GM18508 (cell line): Measurements from ENCODE around the gene PATL1.
"Not testable (repeated sequence)": the region's sequence is repeated elsewhere in the genome, so short reads cannot be mapped to it uniquely, and the experiment has no call there.

Source experiments
- ATAC-seq: cut with Tn5 transposase; IDR thresholded peaks from one replicate; pipeline ENCODE4 v1.9.1; 2021; ENCODE audit warnings: moderate number of reproducible peaks; ENCODE audit not compliant: insufficient read depth, unreplicated experiment

PATL1 gene, protein sequence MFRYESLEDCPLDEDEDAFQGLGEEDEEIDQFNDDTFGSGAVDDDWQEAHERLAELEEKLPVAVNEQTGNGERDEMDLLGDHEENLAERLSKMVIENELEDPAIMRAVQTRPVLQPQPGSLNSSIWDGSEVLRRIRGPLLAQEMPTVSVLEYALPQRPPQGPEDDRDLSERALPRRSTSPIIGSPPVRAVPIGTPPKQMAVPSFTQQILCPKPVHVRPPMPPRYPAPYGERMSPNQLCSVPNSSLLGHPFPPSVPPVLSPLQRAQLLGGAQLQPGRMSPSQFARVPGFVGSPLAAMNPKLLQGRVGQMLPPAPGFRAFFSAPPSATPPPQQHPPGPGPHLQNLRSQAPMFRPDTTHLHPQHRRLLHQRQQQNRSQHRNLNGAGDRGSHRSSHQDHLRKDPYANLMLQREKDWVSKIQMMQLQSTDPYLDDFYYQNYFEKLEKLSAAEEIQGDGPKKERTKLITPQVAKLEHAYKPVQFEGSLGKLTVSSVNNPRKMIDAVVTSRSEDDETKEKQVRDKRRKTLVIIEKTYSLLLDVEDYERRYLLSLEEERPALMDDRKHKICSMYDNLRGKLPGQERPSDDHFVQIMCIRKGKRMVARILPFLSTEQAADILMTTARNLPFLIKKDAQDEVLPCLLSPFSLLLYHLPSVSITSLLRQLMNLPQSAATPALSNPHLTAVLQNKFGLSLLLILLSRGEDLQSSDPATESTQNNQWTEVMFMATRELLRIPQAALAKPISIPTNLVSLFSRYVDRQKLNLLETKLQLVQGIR

DNA sequence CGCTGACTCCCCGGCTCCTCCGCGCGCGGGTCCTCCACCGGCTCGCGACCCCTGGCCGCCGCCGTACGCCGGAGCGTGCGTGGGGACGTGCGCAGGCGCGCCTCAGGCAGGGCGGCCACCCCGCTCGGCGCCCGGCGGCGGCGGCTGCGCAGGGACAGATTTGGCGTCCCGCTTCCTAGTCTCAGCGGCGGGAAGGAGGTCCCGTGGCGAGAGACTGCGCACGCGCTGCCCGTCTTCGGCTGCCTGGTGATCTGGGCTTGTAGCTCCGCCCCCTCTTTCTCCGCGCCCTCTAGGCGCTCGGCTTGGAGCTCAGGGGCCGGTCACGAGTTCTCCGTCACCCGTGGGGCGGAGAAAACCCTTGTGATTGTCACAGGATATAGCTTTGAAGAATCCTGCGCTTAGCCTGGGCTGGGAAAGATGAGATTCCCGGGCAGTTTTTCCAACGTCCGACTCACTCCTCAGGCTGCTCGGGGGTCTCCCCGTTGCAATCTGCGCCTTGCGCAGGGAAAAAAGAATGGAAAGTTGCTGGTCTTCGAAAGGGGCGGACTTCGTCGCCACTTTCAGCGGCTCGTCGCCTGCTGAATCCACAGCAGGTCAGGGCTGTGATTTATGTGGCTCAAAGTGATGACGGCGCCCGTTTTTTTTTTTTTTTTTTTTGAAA is at the start of gene PATL1:
Gene PATL1, minus strand, starts transcription at position 88 of the 661 bp plus-strand sequence. CDS start 142 bp downstream, outside the sequence.
- peak; percentile 89 for ATAC-seq

DNA sequence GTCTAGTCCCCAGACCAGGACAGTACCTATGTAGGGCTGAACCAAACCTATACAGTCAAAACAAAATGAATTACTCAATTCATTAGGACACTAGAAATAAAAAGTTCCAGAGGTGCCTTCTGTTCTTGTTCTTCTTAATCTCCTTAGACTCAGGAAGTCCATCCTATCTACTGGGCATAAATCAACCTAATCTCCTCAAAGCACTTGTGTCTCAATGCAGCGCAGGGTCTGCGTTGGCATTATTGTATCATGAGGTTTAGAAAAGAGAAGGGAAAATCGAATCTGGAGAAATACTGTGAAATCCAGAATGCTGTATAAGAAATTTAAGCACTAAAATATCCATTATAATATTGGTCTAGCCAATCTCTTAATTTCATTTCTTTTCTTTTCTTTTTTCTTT is 47.2 kb upstream of the PATL1 start:
- ATAC-seq, result no peak

DNA sequence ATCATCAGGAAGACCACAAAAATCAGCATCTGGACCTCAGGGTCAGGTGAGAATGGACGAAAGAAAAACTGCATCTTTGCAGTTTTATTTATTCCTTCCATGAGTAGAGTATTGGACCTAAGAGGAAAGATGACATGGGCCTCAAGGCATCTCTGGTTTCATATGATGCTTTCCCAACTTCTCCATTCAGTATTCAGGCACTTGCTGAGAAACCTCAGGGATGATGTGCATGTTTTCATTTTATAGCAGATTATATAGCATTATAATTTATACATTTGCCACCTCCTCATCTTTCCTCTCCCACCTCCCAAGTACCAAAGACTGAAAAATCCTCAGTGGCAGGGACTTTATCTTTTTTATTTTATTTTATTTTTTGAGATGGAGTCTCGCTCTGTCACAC is 44.9 kb upstream of the PATL1 start, which contains the start of gene OR10V1:
Gene OR10V1, minus strand, starts transcription at position 101 of the 400 bp plus-strand sequence. Its CDS starts 0 bp downstream, at position 101.
- no peak for ATAC-seq

DNA sequence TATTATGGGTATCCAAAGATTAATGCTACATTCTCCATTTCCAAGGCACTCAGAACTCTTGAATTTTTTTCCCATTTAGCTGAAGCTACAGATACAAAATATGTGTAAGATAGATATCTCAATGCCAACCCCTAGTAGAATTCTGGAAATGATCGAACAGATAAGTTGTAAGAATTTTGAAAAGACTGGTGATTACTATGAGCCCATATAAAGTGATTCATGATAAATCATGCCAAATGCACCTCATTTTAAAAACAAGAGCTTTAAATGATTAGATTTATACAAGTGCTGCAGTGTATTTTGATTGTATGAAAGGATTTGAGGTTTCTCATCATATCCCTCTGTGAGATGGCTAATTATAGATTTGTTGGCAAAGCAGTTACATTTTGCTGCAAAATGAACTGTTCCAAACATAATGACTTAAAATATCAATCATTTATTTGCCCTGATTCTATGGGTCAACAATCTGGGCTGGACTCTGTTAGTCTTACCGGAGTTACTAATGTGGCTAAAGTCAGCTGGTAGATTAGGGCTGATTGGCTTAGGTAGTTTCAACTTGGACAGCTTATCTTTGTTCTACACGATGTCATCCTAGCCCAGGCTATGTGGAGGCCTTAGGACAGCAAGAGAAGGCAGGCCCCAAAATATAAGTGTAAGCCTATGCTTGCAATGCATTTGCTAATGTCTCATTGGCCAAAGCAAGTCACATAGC is 41.5 kb upstream of the PATL1 start:
- no peak for ATAC-seq

DNA sequence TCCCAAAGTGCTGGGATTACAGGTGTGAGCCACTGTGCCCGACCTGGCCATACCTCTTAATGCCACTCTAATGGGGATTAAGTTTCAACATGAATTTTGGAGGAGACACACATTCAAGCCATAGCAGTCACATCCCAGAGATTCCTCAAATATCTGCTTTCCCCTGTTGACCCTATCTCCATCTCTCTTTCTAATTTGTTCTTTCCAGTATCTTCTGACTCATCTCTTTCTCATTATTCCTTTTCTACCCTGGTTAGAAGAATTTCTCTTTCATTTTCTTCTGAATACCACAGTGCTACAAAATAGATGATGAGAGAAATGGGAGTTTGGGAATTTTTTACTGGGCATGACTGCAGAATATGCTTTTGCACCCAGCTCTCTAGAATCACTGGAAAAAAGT is 39.7 kb upstream of the PATL1 start:
- ATAC-seq, result no peak

DNA sequence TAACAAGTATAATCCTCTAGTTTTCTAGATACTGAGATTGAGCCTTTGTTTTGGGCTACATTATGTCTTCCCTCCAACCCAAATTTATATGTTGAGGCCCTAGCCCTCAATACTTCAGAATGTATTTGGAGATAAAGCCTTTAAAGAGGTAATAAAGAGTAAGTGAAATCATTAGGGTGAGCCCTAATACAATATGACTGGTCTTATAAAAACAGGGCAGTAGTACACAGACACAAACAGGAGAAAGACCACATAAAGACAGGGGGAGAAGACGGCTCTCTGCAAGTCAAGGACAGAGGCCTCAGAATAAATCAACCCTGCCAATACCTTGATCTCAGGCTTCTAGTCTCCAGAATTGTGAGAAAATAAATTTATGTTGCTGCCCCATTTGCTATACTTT is 38.5 kb upstream of the PATL1 start:
- ATAC-seq, result no peak

DNA sequence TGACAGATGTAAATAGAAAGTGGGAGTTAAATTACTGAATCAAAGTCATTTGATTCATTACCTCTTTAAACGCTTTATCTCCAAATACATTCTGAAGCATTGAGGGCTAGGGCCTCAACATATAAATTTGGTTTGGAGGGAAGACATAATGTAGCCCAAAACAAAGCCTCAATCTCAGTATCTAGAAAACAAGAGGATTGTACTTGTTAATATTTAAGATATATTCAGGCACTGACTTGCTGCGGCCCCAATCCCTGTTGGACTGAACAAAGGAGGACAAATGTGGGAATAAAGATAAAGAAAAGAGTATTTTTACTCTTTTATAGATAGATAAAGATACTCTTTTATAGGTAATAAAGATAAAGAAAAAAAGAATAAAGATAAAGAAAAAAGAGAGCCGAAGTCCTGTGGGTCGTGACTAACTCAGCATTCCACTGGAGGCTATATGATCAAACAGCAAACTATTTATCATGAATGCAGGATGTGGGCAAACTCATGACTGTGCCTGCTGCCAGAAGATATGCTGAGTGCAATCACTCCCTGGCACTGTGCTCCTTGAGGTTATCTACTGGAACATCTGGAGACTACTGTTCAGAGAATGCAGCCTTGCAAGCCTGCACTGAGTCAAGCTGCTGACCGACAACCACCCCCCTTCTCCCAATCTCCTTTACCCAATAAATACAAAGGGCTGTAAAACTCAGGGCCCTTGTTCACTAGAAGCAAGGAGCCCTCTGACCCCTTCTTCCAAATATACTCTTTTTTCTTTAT is 37.9 kb upstream of the PATL1 start:
- no peak for ATAC-seq

DNA sequence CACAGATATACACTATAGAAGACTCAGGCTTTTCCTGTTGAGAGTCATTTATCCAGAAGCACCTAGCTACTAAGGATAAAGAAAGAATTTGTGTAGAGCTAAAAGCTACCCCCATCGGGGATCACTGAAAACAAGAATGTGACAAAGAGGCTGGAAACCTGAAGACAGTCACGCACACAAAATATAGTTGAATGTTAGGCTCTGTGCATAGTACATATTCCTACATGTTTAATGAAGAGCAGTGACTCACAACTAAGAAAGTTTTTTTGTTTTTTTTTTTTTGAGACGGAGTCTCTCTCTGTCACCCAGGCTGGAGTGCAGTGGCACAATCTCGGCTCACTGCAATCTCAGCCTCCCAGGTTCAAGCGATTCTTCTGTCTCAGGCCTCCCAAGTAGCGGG is 36.5 kb upstream of the PATL1 start:
- no peak for ATAC-seq

DNA sequence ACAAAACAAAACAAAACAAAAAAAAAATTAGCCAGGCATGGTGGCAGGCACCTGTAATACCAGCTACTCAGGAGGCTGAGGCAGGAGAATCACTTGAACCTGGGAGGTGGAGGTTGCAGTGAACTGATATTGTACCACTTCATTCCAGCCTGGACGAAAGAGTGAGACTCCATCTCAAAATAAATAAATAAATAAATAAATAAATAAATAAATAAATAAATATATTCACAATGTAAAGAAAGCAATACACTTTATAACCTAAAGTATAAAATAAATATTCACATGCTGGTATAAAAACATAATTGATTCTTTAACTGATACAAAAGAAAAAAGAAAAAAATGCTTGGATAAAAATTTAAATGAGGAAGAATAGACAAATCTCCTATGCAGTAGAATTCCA is 34.7 kb upstream of the PATL1 start:
- not testable (repeated sequence) for ATAC-seq

DNA sequence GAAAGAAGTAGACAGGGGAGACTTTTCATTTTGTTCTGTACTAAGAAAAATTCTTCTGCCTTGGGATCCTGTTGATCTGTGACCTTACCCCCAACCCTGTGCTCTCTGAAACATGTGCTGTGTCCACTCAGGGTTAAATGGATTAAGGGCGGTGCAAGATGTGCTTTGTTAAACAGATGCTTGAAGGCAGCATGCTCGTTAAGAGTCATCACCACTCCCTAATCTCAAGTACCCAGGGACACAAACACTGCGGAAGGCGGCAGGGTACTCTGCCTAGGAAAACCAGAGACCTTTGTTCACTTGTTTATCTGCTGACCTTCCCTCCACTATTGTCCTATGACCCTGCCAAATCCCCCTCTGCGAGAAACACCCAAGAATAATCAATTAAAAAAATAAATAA is 31.3 kb upstream of the PATL1 start:
- not testable (repeated sequence) for ATAC-seq

DNA sequence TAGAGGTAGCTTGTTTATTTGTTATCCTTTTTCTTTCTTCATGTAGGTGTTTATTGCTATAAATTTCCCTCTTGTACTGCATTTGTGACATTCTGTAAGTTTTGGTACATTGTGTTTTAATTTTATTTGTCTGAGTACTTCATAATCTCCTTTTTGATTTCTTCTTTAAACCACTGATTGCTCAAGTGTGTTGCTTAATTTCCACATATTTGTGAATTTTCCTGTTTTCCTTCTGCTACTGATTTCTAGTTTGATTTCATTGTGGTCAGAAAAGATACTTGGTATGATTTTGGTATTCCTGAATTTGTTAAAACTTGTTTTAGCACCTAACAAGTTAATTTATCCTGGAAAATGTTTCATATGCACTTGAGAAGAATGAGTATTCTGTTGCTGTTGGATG is 29.7 kb upstream of the PATL1 start:
- ATAC-seq, result no peak

DNA sequence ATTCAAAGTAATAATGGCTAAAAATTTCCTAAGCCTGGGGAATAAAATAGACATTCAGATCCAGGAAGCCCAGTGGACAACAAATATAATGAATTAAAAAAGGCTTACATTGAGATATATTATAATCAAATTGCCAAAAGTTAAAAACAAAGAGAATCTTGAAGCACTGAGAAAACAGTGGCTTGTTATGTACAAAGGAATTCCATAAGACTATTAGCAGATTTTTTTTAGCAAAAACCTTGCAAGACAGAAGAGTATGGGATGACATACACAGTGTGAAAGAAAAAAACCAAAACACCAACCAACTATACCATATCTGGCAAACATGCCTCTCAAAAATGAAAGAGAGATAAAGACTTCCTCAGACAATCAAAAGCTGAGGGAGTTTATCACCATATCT is 24.1 kb upstream of the PATL1 start:
- ATAC-seq, result no peak

DNA sequence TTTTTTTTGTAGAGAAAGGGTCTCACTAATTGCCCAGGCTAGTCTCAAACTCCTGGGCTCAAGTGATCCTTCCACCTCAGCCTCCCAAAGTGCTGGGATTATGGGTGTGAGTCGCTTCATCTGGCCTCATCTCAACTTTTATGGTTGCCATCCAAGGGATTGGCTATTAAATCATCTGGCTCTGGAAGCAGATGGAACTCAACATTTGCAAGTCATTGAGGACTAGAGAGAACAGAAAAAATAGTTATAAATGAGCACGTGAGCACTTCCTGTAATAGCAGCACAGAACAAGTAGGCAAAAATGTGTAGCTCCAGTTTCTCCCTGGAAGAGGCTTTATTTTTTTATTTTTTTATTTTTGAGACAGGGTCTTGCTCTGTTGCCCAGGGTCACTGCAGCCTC is 22.3 kb upstream of the PATL1 start:
- ATAC-seq, result no peak

DNA sequence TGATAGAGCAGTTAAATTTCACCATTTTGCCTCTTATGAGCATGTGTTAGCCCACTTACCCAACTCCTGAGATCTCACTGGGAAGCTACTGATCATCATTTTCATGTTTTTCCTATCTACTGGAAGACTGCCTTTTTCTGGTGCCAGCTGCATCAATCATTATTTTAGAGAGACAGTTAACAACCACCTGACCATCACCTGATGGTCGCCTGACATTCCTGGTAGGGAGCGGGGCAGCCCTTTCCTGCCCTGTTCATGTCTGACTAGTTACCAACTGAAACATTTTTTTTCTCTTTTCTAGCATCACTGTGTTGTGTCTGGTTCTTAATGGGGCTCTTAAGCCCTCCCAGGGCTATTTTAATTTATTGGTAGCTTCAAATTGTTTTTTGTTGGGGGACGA is 20.2 kb upstream of the PATL1 start:
- no peak for ATAC-seq

DNA sequence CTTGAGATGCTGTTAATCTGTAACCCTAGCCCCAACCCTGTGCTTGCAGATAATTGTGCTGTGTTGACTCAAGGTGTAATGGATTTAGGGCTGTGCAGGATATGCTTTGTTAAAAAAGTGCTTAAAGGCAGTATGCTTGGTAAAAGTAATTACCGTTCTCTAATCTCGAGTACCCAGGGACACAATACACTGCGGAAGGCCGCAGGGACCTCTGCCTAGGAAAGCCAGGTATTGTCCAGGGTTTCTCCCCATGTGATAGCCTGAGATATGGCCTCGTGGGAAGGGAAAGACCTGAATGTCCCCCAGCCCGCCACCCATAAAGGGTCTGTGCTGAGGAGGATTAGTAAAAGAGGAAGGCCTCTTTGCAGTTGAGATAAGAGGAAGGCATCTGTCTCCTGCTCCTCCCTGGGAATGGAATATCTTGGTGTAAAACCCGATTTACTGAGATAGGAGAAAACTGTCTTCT is 12.5 kb upstream of the PATL1 start:
- ATAC-seq, result not testable (repeated sequence)

DNA sequence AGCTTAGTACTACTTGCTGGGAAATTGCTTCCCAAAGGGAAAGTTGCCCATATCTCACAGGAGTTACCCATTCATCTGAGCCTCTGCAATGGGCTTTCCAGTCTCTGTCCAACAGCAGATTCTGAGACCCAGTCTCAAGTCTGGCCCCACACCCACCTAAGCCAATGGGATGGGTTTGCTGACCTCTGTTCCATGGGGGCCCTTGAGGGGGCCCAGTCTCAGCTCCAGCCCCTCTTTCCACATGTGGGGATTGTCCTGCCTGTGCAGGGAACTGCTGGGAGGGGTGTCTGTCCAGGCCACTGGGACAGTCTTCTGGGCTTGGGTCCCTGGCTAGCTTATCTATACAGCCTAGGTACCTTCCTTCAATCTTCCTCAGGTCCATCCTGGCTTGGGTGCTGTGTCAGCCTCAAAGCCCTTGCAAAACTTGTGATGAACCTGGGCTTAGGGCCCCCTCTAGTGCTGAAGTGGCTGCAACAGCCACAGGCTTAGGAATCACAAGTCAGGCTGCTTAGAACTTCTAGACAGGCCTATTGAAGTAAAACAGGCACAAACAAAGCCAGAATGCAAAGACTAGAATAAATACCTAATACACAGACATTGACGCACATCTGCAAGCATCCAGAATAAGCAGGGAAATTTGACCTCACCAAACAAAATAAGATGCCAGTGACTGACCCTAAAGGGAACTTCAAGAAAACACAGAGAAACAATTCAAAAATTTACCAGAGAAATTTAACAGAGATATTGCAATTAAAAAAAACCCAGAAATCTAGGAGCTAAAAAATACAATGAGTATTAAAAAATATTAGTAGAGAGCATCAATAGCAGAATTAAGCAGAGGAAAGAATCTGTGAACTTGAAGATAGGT is 11.7 kb upstream of the PATL1 start:
- peak; percentile 70 for ATAC-seq

DNA sequence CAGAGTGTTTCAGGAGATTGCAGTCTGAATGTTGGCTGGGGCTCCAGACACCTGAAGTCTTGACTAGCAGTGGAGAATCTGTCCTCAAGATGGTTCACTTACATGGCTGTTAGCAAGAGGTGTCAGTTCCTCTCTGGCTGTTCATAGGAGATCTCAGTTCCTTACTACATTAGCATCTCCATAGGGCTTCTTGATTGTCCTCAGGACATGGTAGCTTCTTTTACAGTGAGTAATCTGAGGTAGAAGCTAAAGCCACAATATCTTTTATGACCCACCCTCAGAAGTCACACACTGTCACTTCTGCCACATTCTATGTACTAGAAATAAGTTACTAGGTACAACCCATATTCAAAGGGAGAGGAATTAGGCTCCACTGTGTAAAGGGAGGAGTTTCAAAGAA is 10.5 kb upstream of the PATL1 start:
- ATAC-seq, result no peak

DNA sequence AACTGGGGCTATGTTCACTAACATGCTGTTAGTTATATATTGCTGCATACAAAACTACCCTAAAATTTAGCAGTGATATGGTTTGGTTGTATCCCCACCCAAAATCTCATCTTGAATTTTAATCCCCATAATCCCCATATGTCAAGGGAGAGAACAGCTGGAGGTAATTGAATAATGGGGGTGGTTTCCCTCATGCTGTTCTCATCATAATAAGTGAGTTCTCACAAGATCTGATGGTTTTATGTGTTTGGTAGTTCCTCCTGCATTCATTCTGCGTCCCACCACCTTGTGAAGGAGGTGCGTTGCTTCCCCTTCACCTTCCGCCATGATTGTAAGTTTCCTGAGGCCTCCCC is 10.0 kb upstream of the PATL1 start:
- no peak for ATAC-seq
